SK-N-SH (cell line): ENCODE results near the gene ADGRA1.

Experiments
- CTCF ChIP-seq: fragments of 200-600 bp; sonication (generic); IDR thresholded peaks from 2 replicates; pipeline ENCODE4 v1.6.1; 2017; ENCODE audit warnings: antibody characterized with exemption, mild to moderate bottlenecking, moderate library complexity
- GABPA ChIP-seq: IDR thresholded peaks from 2 replicates; pipeline ENCODE4 v1.4.0; 2012; ENCODE audit warnings: low read depth, mild to moderate bottlenecking
- MAX ChIP-seq: IDR thresholded peaks from 2 replicates; pipeline ENCODE4 v1.4.0; 2012; ENCODE audit warnings: low read depth
- POLR2AphosphoS5 ChIP-seq: IDR thresholded peaks from 2 replicates; pipeline ENCODE4 v1.6.1; 2012; ENCODE audit warnings: low read depth, low read length
- SMC3 ChIP-seq: IDR thresholded peaks from 2 replicates; pipeline ENCODE4 v1.6.1; 2012; ENCODE audit warnings: low read depth, low read length, improper control_type of control experiment
- TAF1 ChIP-seq: IDR thresholded peaks from 2 replicates; pipeline ENCODE4 v1.6.1; 2012; ENCODE audit warnings: low read depth, mild to moderate bottlenecking, low read length, moderate library complexity, borderline replicate concordance

- TF ChIP-seq CTCF (no peak), TAF1 (no peak), GABPA (no peak), POLR2AphosphoS5 (no peak), SMC3 (no peak), MAX (no peak)
Observed at GRCh38 chr10:133087045-133087678, 562 bp upstream of the ADGRA1 start.
